Adrenal gland (tissue), 12 donors: ENCODE data around the gene COL6A3. TPM values are rescaled to one million over a fixed set of nuclear protein-coding genes. Genes with fewer than 3 reads are reported as not detected.

Source experiments
- DNase-seq, 7 donors: peaks; one replicate each; pipeline ENCODE4 v3.0.0-alpha.2; 2019 to 2020
- H3K27ac ChIP-seq, 5 donors: fragments of 200-600 bp; sonication (generic) in 4 of 5; 1 replicate in 3 of 5; 2 replicates in 2 of 5; pipeline versions ENCODE4 v1.5.1 to v1.8.0; 2016 to 2020; ENCODE audit warnings: mild to moderate bottlenecking in 1 of 5
- H3K27me3 ChIP-seq: fragments of 200-600 bp; 2 replicates; pipeline ENCODE4 v1.8.0; 2021
- H3K36me3 ChIP-seq, 2 donors: fragments of 200-600 bp; replicated peaks in 1 of 2; 1 replicate in 1 of 2; 2 replicates in 1 of 2; pipeline versions ENCODE4 v1.5.1 to v1.8.0; 2018 to 2022
- H3K4me1 ChIP-seq, 2 donors: fragments of 200-600 bp; replicated peaks in 1 of 2; 1 replicate in 1 of 2; 2 replicates in 1 of 2; pipeline versions ENCODE4 v1.5.1 to v1.8.0; 2018 to 2021
- H3K4me3 ChIP-seq, 4 donors: fragments of 200-600 bp; sonication (generic) in 3 of 4; one replicate each; pipeline ENCODE4 v1.5.1; 2016 to 2018
- H3K9me3 ChIP-seq, 3 donors: fragments of 200-600 bp; sonication (generic) in 1 of 3; replicated peaks in 1 of 3; 1 replicate in 2 of 3; 2 replicates in 1 of 3; pipeline versions ENCODE4 v1.5.1 to v1.8.0; 2016 to 2021
- POLR2A ChIP-seq, 2 donors: fragments of 450-650 bp; IDR thresholded peaks; one replicate each; pipeline ENCODE4 v1.6.1; 2017; ENCODE audit warnings: antibody characterized with exemption in 2 of 2, mild to moderate bottlenecking in 2 of 2, moderate library complexity in 1 of 2
- WGBS, 4 donors: extraction: QIAGEN DNeasy Blood & Tissue Kit in 2 of 4; methylation state at CpG; one replicate each; pipeline versions ENCODE4 v1.1.5 to v1.1.7; 2013 to 2017; 5-methylcytosine and 5-hydroxymethylcytosine counted together
- intact Hi-C, 2 donors: fragments of 100-400 bp; cut with DNase I; formaldehyde crosslinking; loops; one replicate each; pipeline versions ENCODE4 v1.14.1 to v1.15.0; 2022 to 2023
- polyA plus RNA-seq, 3 donors: library from polyadenylated mRNA; stranded (reverse); fragments of 200-250 nt in 2 of 3; fragments of 350-450 nt in 1 of 3; fragmentation: Illumina TruSeq in 1 of 3; extraction: RNeasy Lipid Tissue Mini Kit (QIAGEN cat#74804) in 1 of 3; gene quantifications; one replicate each; pipeline ENCODE4 v1.2.3, GENCODE V29; 2013 to 2014
- total RNA-seq, 9 donors: library from RNA; depleted of rRNA in 4 of 9; stranded (reverse); fragments of >200 nt in 4 of 9; fragments of 120-200 nt in 1 of 9; fragmentation: NEBNext Ultra II Directional in 1 of 9; extraction: Animal tissue kit (Norgen Biotek cat#: 25700) in 1 of 9; gene quantifications; one replicate each; pipeline versions ENCODE4 v1.1.0 to v1.2.4, GENCODE V29; 2013 to 2023
- TF ChIP-seq, protein P1 (sequence below), 6 experiments: fragments of 450-650 bp in 4 of 6; fragments of 200-600 bp in 2 of 6; sonication (generic) in 1 of 6; IDR thresholded peaks; 1 replicate in 5 of 6; 2 replicates in 1 of 6; pipeline versions ENCODE4 v1.5.1 to v1.8.0; 2016 to 2021; ENCODE audit warnings: antibody characterized with exemption in 6 of 6, mild to moderate bottlenecking in 2 of 6, moderate library complexity in 1 of 6
- donor health status: healthy with polysubstance abuse.
- donor health status: Bipolar disorder and iron deficiency.
- donor health status: DM: yes; HTN: yes; CAD: no.
- donor health status: DM: no; HTN: no; CAD: no.
- donor health status: DM: no; HTN: no; CAD: no.
- donor health status: DM: yes; HTN: yes; CAD: no.

COL6A3 gene
- total and polyA plus RNA-seq, 12 donors: 15.5 to 69.4 (median 33.1) TPM

- Histone ChIP-seq H3K36me3 (no peaks in the 10 kb centered on the region), H3K9me3 (no peaks in the 10 kb centered on the region), H3K4me3 (no peak overlapping the region), H3K27me3 (no peaks in the 10 kb centered on the region), H3K4me1 (peaks cover 0 to 4% of the 10 kb centered on the region in 2 donors), H3K27ac (no peak overlapping the region)
- TF ChIP-seq, protein P1, sequence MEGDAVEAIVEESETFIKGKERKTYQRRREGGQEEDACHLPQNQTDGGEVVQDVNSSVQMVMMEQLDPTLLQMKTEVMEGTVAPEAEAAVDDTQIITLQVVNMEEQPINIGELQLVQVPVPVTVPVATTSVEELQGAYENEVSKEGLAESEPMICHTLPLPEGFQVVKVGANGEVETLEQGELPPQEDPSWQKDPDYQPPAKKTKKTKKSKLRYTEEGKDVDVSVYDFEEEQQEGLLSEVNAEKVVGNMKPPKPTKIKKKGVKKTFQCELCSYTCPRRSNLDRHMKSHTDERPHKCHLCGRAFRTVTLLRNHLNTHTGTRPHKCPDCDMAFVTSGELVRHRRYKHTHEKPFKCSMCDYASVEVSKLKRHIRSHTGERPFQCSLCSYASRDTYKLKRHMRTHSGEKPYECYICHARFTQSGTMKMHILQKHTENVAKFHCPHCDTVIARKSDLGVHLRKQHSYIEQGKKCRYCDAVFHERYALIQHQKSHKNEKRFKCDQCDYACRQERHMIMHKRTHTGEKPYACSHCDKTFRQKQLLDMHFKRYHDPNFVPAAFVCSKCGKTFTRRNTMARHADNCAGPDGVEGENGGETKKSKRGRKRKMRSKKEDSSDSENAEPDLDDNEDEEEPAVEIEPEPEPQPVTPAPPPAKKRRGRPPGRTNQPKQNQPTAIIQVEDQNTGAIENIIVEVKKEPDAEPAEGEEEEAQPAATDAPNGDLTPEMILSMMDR (IDR thresholded peaks at IDR 0.05): no peak
- TF ChIP-seq POLR2A (IDR thresholded peaks at IDR 0.05): no peak
- DNase-seq: no peak
- 79 to 86% (median 81%) methylated on average over 13 of the region's 13 CpGs for WGBS, 4 donors
- intact Hi-C loops: no loop called here
Observed at GRCh38 chr2:237405006-237405559, 8.9 kb downstream of the COL6A3 start.

- no peaks in the 10 kb centered on the region for H3K9me3 ChIP-seq
- peaks cover 0 to 4% of the 10 kb centered on the region in 2 donors for H3K4me1 ChIP-seq
- WGBS, 4 donors: 71 to 76% (median 73%) methylated on average over 2 of the region's 2 CpGs
- DNase-seq: no peak
- TF ChIP-seq POLR2A (IDR thresholded peaks at IDR 0.05): no peak
- TF ChIP-seq, protein P1 (IDR thresholded peaks at IDR 0.05): no peak
- no peak overlapping the region for H3K4me3 ChIP-seq
- H3K27me3 ChIP-seq: no peaks in the 10 kb centered on the region
- intact Hi-C loops: no loop called here
- H3K36me3 ChIP-seq: no peaks in the 10 kb centered on the region
- H3K27ac ChIP-seq: no peak overlapping the region
Observed at GRCh38 chr2:237404413-237404812, 9.6 kb downstream of the COL6A3 start.

DNA sequence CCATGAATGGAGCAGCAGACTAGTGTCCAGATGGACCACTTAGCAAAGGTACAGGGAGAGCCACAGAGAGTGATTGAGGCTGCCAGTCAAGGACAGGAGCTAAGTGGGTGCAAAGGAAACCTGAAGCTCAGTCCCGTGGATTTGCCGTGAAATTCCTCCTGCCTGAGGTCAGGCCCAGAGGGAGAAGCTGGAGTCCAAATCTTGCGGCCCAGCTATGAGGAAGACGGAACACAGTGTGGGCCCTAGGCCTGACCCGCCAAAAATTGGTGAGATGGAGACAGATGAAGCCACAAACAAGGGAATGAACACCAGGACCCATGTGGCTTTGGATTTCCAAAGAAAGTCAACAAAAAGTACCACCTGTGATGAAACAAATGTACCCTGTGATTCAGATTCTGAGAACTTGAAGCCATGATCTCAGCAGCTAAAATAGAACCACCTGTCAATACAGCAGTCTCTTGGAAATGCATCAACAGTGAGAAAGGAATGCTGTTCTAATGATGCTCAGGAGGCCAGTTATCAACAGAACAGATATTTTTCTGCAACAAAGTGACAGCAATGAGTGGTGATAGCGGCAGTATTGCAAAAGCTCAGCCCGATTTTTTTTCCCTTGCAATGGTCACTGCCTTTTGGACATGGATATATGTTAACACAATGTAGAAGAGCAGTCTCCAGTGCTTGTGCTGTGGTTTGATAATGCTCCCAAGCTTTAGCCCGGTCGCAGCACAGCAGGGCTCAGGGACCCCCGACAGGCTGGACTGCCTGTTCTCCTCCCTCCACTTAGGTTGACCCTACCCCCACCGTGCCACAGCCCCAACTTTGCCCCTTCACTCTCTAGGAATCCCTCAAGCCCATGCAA, 10.7 kb downstream of the COL6A3 start:
- Histone ChIP-seq H3K4me3 (no peak overlapping the region), H3K4me1 (peaks cover 0 to 4% of the 10 kb centered on the region in 2 donors), H3K9me3 (no peaks in the 10 kb centered on the region), H3K36me3 (no peaks in the 10 kb centered on the region), H3K27ac (no peak overlapping the region), H3K27me3 (no peaks in the 10 kb centered on the region)
- intact Hi-C loops: no loop called here
- DNase-seq: no peak
- no peak for TF ChIP-seq POLR2A (IDR thresholded peaks at IDR 0.05)
- TF ChIP-seq, protein P1 (IDR thresholded peaks at IDR 0.05): no peak
- WGBS, 4 donors: 76 to 83% (median 79%) methylated on average over 11 of the region's 11 CpGs

GRCh38 chr2:237400199-237400598, 13.8 kb downstream of the COL6A3 start:
- Histone ChIP-seq H3K9me3 (no peaks in the 10 kb centered on the region), H3K4me1 (no peaks in the 10 kb centered on the region), H3K27me3 (no peaks in the 10 kb centered on the region), H3K36me3 (no peaks in the 10 kb centered on the region), H3K27ac (no peak overlapping the region), H3K4me3 (no peak overlapping the region)
- intact Hi-C loops: no loop called here
- no peak for DNase-seq
- WGBS, 4 donors: 61 to 81% (median 73%) methylated on average over 1 of the region's 1 CpG
- TF ChIP-seq, protein P1 (IDR thresholded peaks at IDR 0.05): no peak
- TF ChIP-seq POLR2A (IDR thresholded peaks at IDR 0.05): no peak
